Smooth muscle cell (in vitro differentiated cells): ENCODE data around the gene JPH3. TPM values are rescaled to one million over a fixed set of nuclear protein-coding genes. Genes with fewer than 3 reads are reported as not detected.

Experiments used
- DNase-seq: peaks from one replicate; lab custom pipeline; 2025; ENCODE audit not compliant: unreplicated experiment; lab: John Stamatoyannopoulos, UW
- H2AFZ ChIP-seq: fragments of 200-600 bp; sonication (generic); 2 replicates; pipeline ENCODE4 v1.6.0; 2016; ENCODE audit warnings: antibody characterized with exemption, low read depth, mild to moderate bottlenecking
- H3F3A ChIP-seq: fragments of 200-600 bp; sonication (generic); 2 replicates; pipeline ENCODE4 v1.6.0; 2017; ENCODE audit warnings: antibody characterized with exemption, low read depth
- H3K27ac ChIP-seq: fragments of 200-600 bp; sonication (generic); 2 replicates; pipeline ENCODE4 v1.5.1; 2016; ENCODE audit warnings: low read depth, mild to moderate bottlenecking
- H3K27me3 ChIP-seq: fragments of 200-600 bp; sonication (generic); 2 replicates; pipeline ENCODE4 v1.6.1; 2016; ENCODE audit warnings: low read depth, mild to moderate bottlenecking
- H3K36me3 ChIP-seq: fragments of 200-600 bp; sonication (generic); 2 replicates; pipeline ENCODE4 v1.5.1; 2016; ENCODE audit warnings: low read depth
- H3K4me1 ChIP-seq: fragments of 200-600 bp; sonication (generic); 2 replicates; pipeline ENCODE4 v1.5.1; 2016; ENCODE audit warnings: low read depth
- H3K4me2 ChIP-seq: fragments of 200-600 bp; sonication (generic); 2 replicates; pipeline ENCODE4 v1.6.0; 2016; ENCODE audit warnings: mild to moderate bottlenecking
- H3K4me3 ChIP-seq: fragments of 200-600 bp; sonication (generic); 2 replicates; pipeline ENCODE4 v1.5.1; 2016; ENCODE audit warnings: mild to moderate bottlenecking
- H3K79me2 ChIP-seq: fragments of 200-600 bp; sonication (generic); 2 replicates; pipeline ENCODE4 v1.6.0; 2016; ENCODE audit warnings: low read depth, mild to moderate bottlenecking
- H3K9ac ChIP-seq: fragments of 200-600 bp; sonication (generic); 2 replicates; pipeline ENCODE4 v1.6.0; 2016; ENCODE audit warnings: low read depth
- H3K9me3 ChIP-seq: fragments of 200-600 bp; sonication (generic); replicated peaks from 2 replicates; pipeline ENCODE4 v1.5.1; 2016; ENCODE audit warnings: low read depth
- H4K20me1 ChIP-seq: fragments of 200-600 bp; sonication (generic); 2 replicates; pipeline ENCODE4 v1.6.0; 2016; ENCODE audit warnings: low read depth
- CTCF ChIP-seq: fragments of 200-600 bp; sonication (generic); IDR thresholded peaks from 2 replicates; pipeline ENCODE4 v1.5.1; 2017; ENCODE audit warnings: borderline replicate concordance, mild to moderate bottlenecking, antibody characterized with exemption; ENCODE audit not compliant: insufficient read depth, poor library complexity, severe bottlenecking
- WGBS: methylation state at CpG from one replicate; pipeline ENCODE4 v1.1.7; 2016; ENCODE audit warnings: low lambda C conversion rate; 5-methylcytosine and 5-hydroxymethylcytosine counted together
- polyA plus RNA-seq: library from polyadenylated mRNA; unstranded; fragments of >200 nt; fragmentation: Nextera tagmentation; extraction: Ambion mirVana; gene quantifications from 2 replicates; pipeline ENCODE4 v1.2.1, GENCODE V29; 2016
- total RNA-seq: library from RNA; depleted of rRNA; stranded (reverse); fragments of >200 nt; gene quantifications from 2 replicates; pipeline ENCODE4 v1.2.3, GENCODE V29; 2014

JPH3 gene
- total and polyA plus RNA-seq, 2 experiments from 2014 or later: 2.1 to 2.4 TPM

- 95% methylated on average over 11 of the region's 11 CpGs for WGBS
- Histone ChIP-seq H3K9me3 (no peaks in the 10 kb centered on the region), H3K4me2 (no peak overlapping the region), H3K36me3 (no peaks in the 10 kb centered on the region), H2AFZ (no peak overlapping the region), H3K27ac (no peak overlapping the region), H3K4me1 (peaks cover 3% of the 10 kb centered on the region), H3K79me2 (no peaks in the 10 kb centered on the region), H3K4me3 (no peak overlapping the region), H3K27me3 (no peaks in the 10 kb centered on the region), H4K20me1 (peaks cover 4% of the 10 kb centered on the region), H3K9ac (no peak overlapping the region), H3F3A (no peaks in the 10 kb centered on the region)
- no peak for DNase-seq
- no peak for TF ChIP-seq CTCF
These were observed 98.8 kb downstream of the JPH3 start for GRCh38 chr16:87701078-87701460.

GRCh38 chr16:87701505-87701921 lies 99.2 kb downstream of the JPH3 start:
- Histone ChIP-seq H3K79me2 (no peaks in the 10 kb centered on the region), H3K4me1 (peaks cover 3% of the 10 kb centered on the region), H4K20me1 (peaks cover 4% of the 10 kb centered on the region), H3K9ac (no peak overlapping the region), H2AFZ (no peak overlapping the region), H3K36me3 (no peaks in the 10 kb centered on the region), H3K27ac (no peak overlapping the region), H3K4me2 (no peak overlapping the region), H3K27me3 (no peaks in the 10 kb centered on the region), H3F3A (no peaks in the 10 kb centered on the region), H3K9me3 (no peaks in the 10 kb centered on the region), H3K4me3 (no peak overlapping the region)
- no peak for TF ChIP-seq CTCF
- WGBS: 95% methylated on average over 23 of the region's 23 CpGs
- no peak for DNase-seq

GRCh38 chr16:87702325-87702811 lies 100.1 kb downstream of the JPH3 start:
- Histone ChIP-seq H3K27me3 (no peaks in the 10 kb centered on the region), H3K4me1 (peaks cover 3% of the 10 kb centered on the region), H3F3A (no peaks in the 10 kb centered on the region), H3K79me2 (no peaks in the 10 kb centered on the region), H3K9me3 (no peaks in the 10 kb centered on the region), H3K36me3 (no peaks in the 10 kb centered on the region), H3K27ac (no peak overlapping the region), H3K9ac (no peak overlapping the region), H4K20me1 (peaks cover 4% of the 10 kb centered on the region), H2AFZ (no peak overlapping the region), H3K4me3 (no peak overlapping the region), H3K4me2 (no peak overlapping the region)
- TF ChIP-seq CTCF: peak; percentile 41
- WGBS: 75% methylated on average over 19 of the region's 19 CpGs
- DNase-seq: no peak

GRCh38 chr16:87703071-87703470 lies 100.8 kb downstream of the JPH3 start:
- Histone ChIP-seq H3K27ac (no peak overlapping the region), H3K79me2 (no peaks in the 10 kb centered on the region), H3K9me3 (no peaks in the 10 kb centered on the region), H3K36me3 (no peaks in the 10 kb centered on the region), H3K4me1 (peaks cover 3% of the 10 kb centered on the region), H4K20me1 (peaks cover 4% of the 10 kb centered on the region), H3K27me3 (no peaks in the 10 kb centered on the region), H3K9ac (no peak overlapping the region), H3K4me3 (no peak overlapping the region), H3K4me2 (no peak overlapping the region), H3F3A (no peaks in the 10 kb centered on the region), H2AFZ (no peak overlapping the region)
- DNase-seq: no peak
- 98% methylated on average over 26 of the region's 26 CpGs for WGBS
- TF ChIP-seq CTCF: no peak
